ENCODE results near the gene PAPLN.

GRCh38 chr14:73283608-73284379 is 46.5 kb downstream of the PAPLN start:
- TF ChIP-seq CTCF (IDR thresholded peaks at IDR 0.05; ENCODE audit: low read depth, low read length), result no peak
- no peak for TF ChIP-seq POLR2A (IDR thresholded peaks at IDR 0.05; ENCODE audit: extremely low read depth, insufficient read length)
- no peak for TF ChIP-seq MYC (IDR thresholded peaks at IDR 0.05; ENCODE audit: low read depth, low read length)
- TF ChIP-seq MAX (IDR thresholded peaks at IDR 0.05; ENCODE audit: low read depth, low read length), result no peak

Measured in NB4 (cell line).